HepG2 (cell line): ENCODE measurements around the gene TTLL10. TPM values are rescaled to one million over a fixed set of nuclear protein-coding genes. Genes with fewer than 3 reads are reported as not detected.

ENCODE experiments used
- ATM ChIP-seq: fragments of 450-650 bp; IDR thresholded peaks from 2 replicates; pipeline ENCODE4 v1.7.1; 2017; ENCODE audit warnings: mild to moderate bottlenecking, borderline replicate concordance
- PATZ1 ChIP-seq: sonication (generic); formaldehyde crosslinking; IDR thresholded peaks from 2 replicates; pipeline ENCODE4 v1.4.0; 2020; ENCODE audit warnings: missing genetic modification reagents
- SMAD3 ChIP-seq: sonication (generic); formaldehyde crosslinking; IDR thresholded peaks from 2 replicates; pipeline ENCODE4 v1.4.0; 2020; ENCODE audit warnings: missing genetic modification reagents
- ZNF800 ChIP-seq: sonication (generic); formaldehyde crosslinking; IDR thresholded peaks from 2 replicates; pipeline ENCODE4 v1.4.0; 2020; ENCODE audit warnings: missing genetic modification reagents
- ZZZ3 ChIP-seq: sonication (generic); formaldehyde crosslinking; IDR thresholded peaks from 2 replicates; pipeline ENCODE4 v1.4.0; 2020; ENCODE audit warnings: missing genetic modification reagents, mild to moderate bottlenecking, borderline replicate concordance
- polyA plus RNA-seq, 8 experiments: library from polyadenylated mRNA; depleted of rRNA in 3 of 8; stranded (reverse) in 7 of 8; unstranded in 1 of 8; fragments of >200 nt; fragmentation: Illumina TruSeq in 4 of 8; extraction: Trizol in 4 of 8; gene quantifications; 2 replicates each; pipeline versions ENCODE4 v1.2.1 to v1.2.3, GENCODE V29; 2011 to 2016; ENCODE audit warnings: low read depth in 4 of 8, missing spikeins in 1 of 8, mixed read lengths in 1 of 8; ENCODE audit not compliant: insufficient read depth in 1 of 8
- total RNA-seq, 5 experiments: library from RNA; depleted of rRNA; stranded (reverse); fragments of >200 nt; fragmentation: Illumina TruSeq; extraction: Trizol; gene quantifications; 2 replicates each; pipeline ENCODE4 v1.2.3, GENCODE V29; 2016; ENCODE audit warnings: low read depth in 1 of 5
- TF ChIP-seq, protein P1 (sequence below): sonication (generic); formaldehyde crosslinking; IDR thresholded peaks from 2 replicates; pipeline ENCODE4 v1.4.0; 2020; ENCODE audit warnings: mild to moderate bottlenecking, missing genetic modification reagents
- TF ChIP-seq, protein P2 (sequence below): IDR thresholded peaks from 2 replicates; pipeline ENCODE4 v1.6.1; 2016; ENCODE audit warnings: low read depth, control low read depth
- TF ChIP-seq, protein P3 (sequence below): sonication (generic); formaldehyde crosslinking; IDR thresholded peaks from 2 replicates; pipeline ENCODE4 v1.8.0; 2022; ENCODE audit warnings: missing genetic modification reagents, low read depth, mild to moderate bottlenecking, borderline replicate concordance
- TF ChIP-seq, protein P4 (sequence below): sonication (generic); formaldehyde crosslinking; IDR thresholded peaks from 2 replicates; pipeline ENCODE4 v1.4.0; 2020; ENCODE audit warnings: mild to moderate bottlenecking, missing genetic modification reagents, borderline replicate concordance

The TTLL10 gene
- total and polyA plus RNA-seq, 2 of the 13 experiments (the other 11 are each of a cell fraction or from before 2014, with no cell fraction given), result not detected

DNA sequence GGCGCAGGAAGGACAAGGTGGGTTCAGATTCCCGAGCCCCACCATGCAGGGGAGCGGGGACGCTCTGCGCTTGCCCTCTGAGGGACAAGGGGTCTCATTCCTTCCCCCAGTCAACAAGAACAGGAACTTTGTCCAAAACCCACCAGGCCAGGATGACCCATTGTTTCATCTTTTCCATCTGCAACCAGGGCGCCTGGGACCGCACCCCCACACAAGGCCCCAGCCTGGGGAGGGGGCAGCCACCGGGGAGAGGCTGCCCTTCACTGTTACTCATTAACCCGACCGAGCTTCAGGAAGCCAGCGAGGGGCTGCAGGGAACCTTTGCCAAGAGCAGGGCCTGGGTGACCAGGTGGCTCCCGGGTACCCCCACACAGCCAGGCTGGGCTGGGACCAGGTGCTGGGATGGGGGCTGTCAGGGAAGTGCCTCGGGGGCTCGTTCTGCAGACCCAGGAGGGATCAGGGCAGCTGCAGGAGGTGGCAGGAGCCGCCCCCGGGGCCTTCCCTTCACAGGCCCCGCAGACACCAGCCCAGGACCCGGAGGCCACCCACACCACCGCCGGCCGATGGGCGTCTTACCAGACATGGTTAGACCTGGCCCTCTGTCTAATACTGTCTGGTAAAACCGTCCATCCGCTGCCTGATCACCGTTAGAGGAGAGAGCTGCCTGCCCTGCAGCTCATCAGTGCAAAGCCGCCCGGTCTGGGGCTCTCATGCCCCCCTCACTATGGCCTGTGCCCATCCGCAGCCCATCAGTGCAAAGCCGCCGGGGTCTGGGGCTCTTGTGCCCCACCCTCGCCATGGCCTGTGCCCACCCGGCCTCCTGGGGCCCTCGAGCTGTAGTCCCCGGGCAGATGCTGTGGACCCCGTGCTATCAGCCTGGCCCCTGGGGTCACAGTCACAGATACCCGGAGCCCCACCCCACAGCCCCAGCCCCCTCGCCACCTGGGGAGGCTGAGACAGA lies 4.9 kb upstream of the TTLL10 start (continued):
- TF ChIP-seq PATZ1 (CRISPR knock-in tag), result peak; percentile 94
- TF ChIP-seq ATM, result no peak
- TF ChIP-seq ZNF800 (CRISPR knock-in tag), result peak; percentile 64; the same call in 1 of the 2 replicates
- no peak for TF ChIP-seq SMAD3 (CRISPR knock-in tag)
- TF ChIP-seq, protein P1, sequence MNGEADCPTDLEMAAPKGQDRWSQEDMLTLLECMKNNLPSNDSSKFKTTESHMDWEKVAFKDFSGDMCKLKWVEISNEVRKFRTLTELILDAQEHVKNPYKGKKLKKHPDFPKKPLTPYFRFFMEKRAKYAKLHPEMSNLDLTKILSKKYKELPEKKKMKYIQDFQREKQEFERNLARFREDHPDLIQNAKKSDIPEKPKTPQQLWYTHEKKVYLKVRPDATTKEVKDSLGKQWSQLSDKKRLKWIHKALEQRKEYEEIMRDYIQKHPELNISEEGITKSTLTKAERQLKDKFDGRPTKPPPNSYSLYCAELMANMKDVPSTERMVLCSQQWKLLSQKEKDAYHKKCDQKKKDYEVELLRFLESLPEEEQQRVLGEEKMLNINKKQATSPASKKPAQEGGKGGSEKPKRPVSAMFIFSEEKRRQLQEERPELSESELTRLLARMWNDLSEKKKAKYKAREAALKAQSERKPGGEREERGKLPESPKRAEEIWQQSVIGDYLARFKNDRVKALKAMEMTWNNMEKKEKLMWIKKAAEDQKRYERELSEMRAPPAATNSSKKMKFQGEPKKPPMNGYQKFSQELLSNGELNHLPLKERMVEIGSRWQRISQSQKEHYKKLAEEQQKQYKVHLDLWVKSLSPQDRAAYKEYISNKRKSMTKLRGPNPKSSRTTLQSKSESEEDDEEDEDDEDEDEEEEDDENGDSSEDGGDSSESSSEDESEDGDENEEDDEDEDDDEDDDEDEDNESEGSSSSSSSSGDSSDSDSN, result 0 out of 2 replicates have a peak, but pooled peaks have one; percentile 0
- TF ChIP-seq, protein P2, sequence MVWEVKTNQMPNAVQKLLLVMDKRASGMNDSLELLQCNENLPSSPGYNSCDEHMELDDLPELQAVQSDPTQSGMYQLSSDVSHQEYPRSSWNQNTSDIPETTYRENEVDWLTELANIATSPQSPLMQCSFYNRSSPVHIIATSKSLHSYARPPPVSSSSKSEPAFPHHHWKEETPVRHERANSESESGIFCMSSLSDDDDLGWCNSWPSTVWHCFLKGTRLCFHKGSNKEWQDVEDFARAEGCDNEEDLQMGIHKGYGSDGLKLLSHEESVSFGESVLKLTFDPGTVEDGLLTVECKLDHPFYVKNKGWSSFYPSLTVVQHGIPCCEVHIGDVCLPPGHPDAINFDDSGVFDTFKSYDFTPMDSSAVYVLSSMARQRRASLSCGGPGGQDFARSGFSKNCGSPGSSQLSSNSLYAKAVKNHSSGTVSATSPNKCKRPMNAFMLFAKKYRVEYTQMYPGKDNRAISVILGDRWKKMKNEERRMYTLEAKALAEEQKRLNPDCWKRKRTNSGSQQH (CRISPR knock-in tag), result no peak
- TF ChIP-seq, protein P3, sequence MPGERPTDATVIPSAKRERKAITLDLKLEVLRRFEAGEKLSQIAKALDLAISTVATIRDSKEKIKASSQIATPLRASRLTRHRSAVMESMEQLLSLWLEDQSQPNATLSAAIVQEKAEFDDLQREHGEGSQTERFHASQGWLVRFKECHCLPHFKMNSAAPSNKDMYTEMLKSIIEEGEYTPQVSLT, result no peak
- peak; percentile 33; the same call in 1 of the 2 replicates for TF ChIP-seq ZZZ3 (CRISPR knock-in tag)
- TF ChIP-seq, protein P4, sequence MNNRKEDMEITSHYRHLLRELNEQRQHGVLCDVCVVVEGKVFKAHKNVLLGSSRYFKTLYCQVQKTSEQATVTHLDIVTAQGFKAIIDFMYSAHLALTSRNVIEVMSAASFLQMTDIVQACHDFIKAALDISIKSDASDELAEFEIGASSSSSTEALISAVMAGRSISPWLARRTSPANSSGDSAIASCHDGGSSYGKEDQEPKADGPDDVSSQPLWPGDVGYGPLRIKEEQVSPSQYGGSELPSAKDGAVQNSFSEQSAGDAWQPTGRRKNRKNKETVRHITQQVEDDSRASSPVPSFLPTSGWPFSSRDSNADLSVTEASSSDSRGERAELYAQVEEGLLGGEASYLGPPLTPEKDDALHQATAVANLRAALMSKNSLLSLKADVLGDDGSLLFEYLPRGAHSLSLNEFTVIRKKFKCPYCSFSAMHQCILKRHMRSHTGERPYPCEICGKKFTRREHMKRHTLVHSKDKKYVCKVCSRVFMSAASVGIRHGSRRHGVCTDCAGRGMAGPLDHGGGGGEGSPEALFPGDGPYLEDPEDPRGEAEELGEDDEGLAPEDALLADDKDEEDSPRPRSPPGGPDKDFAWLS (CRISPR knock-in tag), result 0 out of 2 replicates have a peak, but pooled peaks have one; percentile 50
